Midbrain (tissue), 1 donor: ENCODE results near the gene GJA1.
"Not testable (repeated sequence)": the region's sequence is repeated elsewhere in the genome, so short reads cannot be mapped to it uniquely, and the experiment has no call there.

Source experiments
- DNase-seq: peaks from one replicate; lab custom pipeline; 2025; lab: John Stamatoyannopoulos, UW

GJA1 gene

DNA sequence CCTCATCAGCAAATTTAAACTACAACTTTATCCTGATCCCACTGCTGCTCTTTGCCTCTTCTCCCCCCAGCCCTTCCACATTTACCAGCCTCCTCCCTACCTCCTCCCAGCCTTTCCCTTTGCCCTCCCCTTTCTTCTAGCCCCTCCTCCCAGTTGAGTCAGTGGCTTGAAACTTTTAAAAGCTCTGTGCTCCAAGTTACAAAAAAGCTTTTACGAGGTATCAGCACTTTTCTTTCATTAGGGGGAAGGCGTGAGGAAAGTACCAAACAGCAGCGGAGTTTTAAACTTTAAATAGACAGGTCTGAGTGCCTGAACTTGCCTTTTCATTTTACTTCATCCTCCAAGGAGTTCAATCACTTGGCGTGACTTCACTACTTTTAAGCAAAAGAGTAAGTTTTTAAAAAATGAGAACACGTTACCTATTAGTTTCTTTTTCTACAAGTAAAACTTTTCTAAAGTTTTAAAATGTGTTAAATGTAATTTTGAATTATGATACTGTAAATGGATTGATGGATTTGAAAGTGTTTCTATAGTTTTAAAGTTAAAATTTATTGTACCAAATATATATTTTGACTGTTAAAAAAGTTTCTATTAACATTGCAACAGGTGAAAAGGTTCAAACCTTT, at the start of gene GJA1:
GJA1 (plus strand) TSS at position 203 of the 626 bp plus-strand sequence. CDS start 11,202 bp downstream, outside the sequence.
- DNase-seq: peak; percentile 62

DNA sequence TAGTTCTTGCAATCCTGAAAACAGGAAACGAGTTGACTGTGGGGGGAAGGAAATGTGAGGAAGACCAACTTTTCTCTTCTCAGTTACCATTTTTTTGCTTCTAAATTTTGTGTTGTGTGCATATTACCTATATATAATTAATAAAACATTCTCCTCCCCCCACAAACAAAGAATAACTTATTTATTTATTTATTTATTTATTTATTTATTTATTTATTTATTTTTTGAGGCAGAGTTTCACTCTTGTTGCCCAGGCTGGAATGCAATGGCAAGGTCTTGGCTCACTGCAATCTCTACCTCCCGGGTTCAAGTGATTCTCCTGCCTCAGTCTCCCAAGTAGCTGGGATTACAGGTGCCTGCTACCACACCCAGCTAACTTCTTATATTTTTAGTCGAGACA, 48.9 kb upstream of the GJA1 start:
- DNase-seq: not testable (repeated sequence)

GRCh38 chr6:121389419-121389818, 46.0 kb upstream of the GJA1 start:
- no peak for DNase-seq

GRCh38 chr6:121393731-121394505, 41.5 kb upstream of the GJA1 start:
- DNase-seq: no peak

- DNase-seq: no peak
Measured at GRCh38 chr6:121395736-121396135, 39.7 kb upstream of the GJA1 start.

GRCh38 chr6:121397188-121397587, 38.3 kb upstream of the GJA1 start:
- not testable (repeated sequence) for DNase-seq

DNA sequence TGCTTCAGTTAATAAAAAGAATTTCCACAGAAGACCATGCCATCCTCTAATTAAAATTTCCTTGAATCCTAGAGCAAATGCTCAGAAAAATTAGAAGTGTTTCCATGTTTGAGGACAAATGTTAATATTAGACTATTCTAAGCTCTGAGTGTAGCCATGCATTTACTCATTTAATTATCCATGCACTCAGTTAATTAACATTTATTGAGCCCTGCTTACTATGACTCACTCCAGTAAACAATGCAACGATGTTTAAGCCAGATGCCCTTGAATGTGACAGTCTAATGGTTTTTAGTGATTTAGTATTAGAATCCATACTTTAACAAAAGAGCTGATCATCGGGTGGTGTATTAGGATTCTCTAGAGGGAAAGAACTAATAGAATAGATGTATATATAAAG, 37.3 kb upstream of the GJA1 start:
- no peak for DNase-seq

- DNase-seq: no peak
Measured at GRCh38 chr6:121399966-121400365, 35.5 kb upstream of the GJA1 start.

DNA sequence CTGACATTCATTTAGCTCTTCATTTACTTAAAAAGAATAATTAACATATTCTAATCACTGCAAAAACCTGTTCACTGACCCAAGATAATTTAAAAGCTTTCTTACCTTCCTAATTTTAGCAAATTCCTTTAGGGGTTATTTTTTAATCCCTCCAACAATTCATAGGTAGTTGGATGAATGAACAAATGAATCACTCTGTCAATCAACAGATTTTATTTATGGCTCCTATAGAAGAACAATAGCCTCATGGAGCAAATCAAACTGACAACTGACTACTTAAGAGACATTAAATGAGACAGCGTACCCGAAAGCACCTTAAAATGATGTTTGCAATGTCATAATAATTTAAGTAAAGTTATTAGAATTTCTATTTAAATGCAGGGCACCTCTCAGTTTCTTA, 31.5 kb upstream of the GJA1 start:
- DNase-seq: no peak

DNA sequence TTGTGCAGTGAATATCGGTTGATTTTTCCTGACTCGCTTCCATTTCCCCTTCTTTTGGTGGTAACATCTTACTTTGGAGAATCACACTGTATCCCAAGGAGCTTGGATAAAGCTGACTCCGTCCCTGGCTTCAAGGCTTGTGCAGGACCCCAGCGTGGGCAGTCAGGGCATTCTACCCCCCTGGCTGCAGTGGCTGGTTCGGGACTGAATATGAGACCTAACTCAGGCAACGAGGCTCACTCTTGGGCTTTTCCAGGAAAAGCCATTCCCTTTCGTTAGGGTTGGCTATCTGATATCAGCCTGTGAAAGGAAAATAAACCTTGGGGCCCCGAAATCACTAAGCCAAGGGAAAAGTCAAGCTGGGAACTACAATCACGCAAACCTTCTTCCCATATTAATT, 30.1 kb upstream of the GJA1 start:
- no peak for DNase-seq

- DNase-seq: no peak
Measured at GRCh38 chr6:121408321-121408720, 27.1 kb upstream of the GJA1 start.

DNA sequence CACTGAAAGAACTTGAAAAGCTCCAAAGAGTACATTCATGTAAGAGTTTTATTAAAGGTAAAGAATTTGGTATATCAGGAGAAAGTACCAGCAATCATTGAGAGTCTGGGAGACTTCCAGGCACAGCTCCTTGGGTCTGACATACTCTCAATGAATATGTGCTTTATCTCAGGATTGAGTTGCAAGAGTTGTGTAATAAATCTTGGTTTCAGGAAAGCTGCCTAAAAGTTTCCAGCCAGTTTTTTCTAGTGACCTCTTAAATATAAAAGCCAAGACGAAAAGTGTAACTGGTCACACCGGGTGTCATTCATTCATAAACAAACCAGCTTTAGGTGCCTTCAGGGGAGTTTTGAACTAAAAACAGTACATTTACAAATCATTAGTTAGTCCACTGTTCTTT, 21.6 kb upstream of the GJA1 start:
- no peak for DNase-seq

- no peak for DNase-seq
Measured at GRCh38 chr6:121418346-121418745, 17.1 kb upstream of the GJA1 start.

GRCh38 chr6:121426686-121427085, 8.8 kb upstream of the GJA1 start:
- no peak for DNase-seq

- DNase-seq: no peak
Measured at GRCh38 chr6:121428872-121429756, 6.3 kb upstream of the GJA1 start.

GRCh38 chr6:121430514-121431460, 4.7 kb upstream of the GJA1 start:
- peak; percentile 45 for DNase-seq

GRCh38 chr6:121431776-121432175, 3.7 kb upstream of the GJA1 start:
- not testable (repeated sequence) for DNase-seq

DNA sequence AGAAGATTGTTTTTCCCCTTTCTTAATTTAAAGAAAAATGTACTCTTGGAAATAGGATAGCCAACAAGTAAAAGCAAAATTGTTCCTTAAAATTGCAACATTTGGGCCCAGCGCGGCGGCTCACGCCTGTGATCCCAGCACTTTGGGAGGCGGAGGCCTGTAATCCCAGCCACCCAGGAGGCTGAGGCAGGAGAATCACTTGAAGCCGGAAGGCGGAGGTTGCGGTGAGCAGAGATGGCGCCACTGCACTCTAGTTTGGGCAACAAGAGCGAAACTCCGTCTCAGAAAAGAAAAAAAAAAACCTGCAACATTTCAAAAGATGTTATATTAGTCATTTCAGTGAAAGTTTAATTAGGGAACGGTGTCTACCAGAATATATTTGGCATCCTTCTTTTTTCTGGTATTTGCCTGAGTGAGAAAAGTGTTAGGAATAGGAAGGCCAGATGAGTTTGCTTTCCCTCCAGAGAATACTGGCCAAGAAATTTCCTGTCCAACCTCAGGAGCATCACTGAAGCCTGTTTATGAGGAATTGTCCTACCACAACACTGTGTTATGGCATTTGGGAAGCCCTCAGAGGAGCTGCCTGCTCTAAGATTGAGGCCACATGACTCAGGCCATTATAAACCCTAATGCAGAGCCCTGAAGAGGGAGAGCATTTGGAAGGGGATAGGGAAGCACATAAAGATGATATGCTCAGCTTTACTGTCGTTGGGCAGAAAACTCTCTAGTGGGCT, 1.2 kb upstream of the GJA1 start:
- no peak for DNase-seq

DNA sequence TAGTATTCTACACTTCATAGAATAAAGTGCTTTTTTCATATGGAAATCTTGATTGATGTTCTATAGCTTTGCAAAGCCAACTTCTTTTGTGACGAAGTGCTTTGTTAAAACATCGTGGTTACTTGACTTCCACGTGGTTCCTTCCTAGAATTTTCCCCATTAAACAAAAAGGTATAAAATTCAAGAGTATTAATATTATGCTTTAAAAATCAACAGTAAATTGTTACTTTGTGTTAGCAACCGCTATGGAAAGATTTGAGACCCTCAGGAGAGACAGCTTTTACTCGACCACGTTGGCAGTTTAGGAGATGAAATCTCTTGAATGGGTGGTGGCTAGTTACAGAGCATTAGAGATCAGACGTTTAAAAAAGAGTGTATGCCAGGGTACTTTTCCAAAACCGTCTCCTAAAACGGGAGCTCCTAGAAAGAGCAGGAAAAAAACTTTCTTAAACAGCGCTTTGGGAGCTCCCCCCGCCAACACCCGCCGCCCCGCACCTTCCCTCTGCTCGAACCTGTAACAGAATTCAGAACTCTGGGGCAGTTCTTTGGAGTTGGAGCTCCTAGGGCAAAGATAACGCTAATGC, 920 bp downstream of the GJA1 start:
- DNase-seq: no peak
